HG02763 (cell line): Measurements from ENCODE around the gene KATNB1.

Source experiments
- ATAC-seq: cut with Tn5 transposase; IDR thresholded peaks from one replicate; pipeline ENCODE4 v1.9.1; 2021; ENCODE audit warnings: mild to moderate bottlenecking, moderate library complexity; ENCODE audit not compliant: unreplicated experiment

Gene KATNB1

DNA sequence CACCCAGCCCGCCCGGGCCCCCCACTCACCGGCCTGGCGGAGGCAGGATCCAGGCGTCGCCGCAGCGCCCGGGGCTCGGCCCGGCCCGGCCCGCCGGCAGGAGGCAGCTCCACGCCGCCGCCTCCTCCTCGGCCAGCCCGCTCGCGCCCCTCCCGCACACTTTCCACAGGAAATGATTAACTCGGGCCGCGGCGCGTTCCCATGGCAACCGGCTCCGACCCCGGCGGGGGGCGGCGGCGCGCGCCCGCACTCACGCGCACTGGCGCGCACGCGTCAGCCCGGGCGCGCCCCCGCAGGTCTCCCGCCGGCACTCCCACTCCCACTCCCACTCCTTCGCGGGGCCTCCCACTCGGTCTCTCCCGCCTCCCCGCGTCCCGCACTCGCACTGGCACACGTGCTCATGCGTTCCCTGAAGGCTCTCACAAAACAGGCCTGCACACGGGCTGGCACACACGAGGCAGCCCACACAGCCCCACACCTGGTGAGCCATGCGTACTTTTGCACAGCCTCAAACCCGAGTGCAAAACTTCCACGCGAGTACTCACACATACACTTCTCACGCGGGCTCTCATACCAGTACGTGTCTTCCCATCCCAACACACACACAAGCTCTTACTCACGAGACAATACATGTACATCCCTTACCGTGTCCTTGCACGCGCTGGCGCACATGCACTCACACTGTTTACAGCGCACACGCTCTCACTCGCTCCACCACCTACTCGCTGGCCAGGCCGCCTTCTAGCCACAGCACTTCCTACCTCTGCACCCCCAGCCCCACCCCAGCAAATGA, 67.0 kb downstream of the KATNB1 start, which contains the start of gene KIFC3:
Gene KIFC3, minus strand, starts transcription at position 151 of the 793 bp plus-strand sequence. CDS start 4,248 bp downstream, outside the sequence.
- ATAC-seq: no peak

DNA sequence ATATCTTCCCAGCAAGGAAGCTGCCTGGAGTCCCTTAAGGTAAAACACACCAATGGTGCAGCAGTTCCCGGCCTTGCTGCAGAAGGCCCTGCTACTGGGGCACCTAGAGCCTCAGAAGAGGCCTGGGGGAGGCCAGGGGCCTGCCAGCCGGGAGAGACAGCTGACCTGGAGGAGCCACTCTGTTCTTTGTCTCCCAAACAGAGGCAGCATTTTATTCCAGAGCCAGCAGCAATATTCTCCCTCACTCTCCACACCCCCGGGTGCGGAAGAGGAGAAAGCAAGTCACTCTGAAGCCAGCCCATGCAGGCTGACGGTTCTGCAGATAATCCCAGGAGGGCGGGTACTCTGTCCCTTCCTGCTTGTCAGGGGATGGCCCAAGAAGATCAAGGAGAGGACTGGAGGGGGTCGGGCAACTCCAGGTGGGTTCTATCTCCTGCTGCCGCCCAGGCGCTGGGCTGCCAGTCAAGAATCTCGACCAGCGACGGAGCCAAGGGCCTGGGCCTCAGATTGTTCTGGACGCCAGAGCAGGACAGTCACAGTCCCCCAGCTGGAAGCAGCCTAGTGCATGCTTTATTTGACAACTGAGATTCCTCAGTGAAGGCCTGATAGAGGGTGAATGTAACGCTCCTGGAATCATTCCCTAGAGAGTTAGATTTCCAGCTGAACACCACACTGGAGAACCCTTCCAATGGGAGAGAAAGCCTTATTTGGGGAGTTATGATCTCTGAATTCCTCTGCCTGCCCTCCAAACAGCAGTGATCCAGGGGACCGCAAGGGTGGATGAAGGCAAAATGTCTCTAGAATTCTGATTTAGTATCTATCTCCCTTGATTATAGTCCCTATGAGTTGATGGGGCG, 67.8 kb downstream of the KATNB1 start:
- no peak for ATAC-seq

DNA sequence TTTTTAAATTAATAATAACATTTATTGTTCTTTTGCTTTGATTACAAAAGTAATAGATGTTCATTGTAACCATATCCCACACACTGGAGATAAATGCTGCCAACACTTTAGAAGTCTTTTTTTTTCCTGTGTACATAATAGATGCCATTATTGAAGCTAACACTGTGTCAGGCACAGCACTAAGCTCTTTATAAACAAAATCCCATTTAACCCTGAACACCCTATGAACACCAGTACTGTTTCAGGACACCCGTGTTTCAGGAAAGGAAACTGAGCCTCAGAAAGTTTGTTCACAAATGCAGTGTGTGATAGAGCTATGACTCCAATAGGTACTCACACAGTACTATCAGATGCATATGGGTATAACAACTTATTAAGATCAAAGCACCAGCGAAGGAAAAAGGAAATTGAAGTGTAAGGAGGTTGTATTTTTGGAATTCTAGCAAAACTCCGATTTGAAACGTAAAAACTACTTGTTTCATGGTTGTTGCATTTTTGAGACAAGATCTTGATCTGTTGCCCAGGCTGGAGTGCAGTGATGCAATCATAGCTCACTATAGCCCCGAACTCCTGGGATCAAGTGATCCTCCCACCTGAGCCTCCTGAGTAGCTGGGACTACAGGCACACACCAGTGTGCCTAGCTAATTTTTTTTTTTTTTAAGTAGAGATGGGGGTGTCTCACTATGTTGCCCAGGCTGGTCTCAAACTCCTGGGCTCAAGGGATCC, 68.7 kb downstream of the KATNB1 start:
- ATAC-seq: no peak

DNA sequence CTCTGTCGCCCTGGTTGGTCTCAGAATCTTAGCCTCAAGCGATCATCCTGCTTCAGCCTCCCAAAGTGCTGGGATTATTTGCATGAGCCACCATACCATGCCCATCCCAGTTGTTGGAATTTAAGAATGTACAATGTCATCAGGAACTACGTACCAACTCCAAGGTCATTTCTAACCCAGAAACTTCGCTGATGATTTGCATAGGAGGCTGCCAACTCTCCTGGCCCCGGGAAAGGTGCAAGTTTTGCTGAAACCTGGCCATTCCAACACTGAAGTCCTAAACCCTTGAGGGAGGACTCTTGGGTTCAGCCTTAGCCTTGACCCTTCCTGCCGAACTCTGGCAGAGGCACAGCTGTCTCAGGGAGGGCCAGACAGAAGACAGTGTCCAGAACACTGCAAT, 69.6 kb downstream of the KATNB1 start:
- no peak for ATAC-seq
